Brain microvascular endothelial cell (primary cell): Measurements from ENCODE around the gene VSIG10L2.

Experiments
- DNase-seq: peaks from one replicate; pipeline ENCODE4 v3.0.0-alpha.2; 2020
- H3K27ac ChIP-seq: fragments of 250-450 bp; sonication (Bioruptor Pico); 2 replicates; pipeline ENCODE4 v1.5.1; 2020; ENCODE audit warnings: mild to moderate bottlenecking, moderate library complexity
- H3K27me3 ChIP-seq: fragments of 250-450 bp; sonication (Bioruptor Pico); replicated peaks from 2 replicates; pipeline ENCODE4 v1.5.1; 2020; ENCODE audit warnings: mild to moderate bottlenecking
- H3K36me3 ChIP-seq: fragments of 250-450 bp; sonication (Bioruptor Pico); replicated peaks from 2 replicates; pipeline ENCODE4 v1.5.1; 2020; ENCODE audit warnings: mild to moderate bottlenecking
- H3K4me3 ChIP-seq: 2 replicates; pipeline ENCODE4 v1.5.1; 2011; ENCODE audit warnings: low read depth, mild to moderate bottlenecking, control low read depth, low read length, moderate library complexity
- in situ Hi-C: cut with HindIII; loops from 2 replicates; pipeline ENCODE4 v1.10.0; 2017; ENCODE audit warnings: low sequenced_read_pairs, low pct_ligation_motif_present
- TF ChIP-seq, protein P1 (sequence below): IDR thresholded peaks from 2 replicates; pipeline ENCODE4 v1.5.1; 2011; ENCODE audit warnings: low read depth, mild to moderate bottlenecking, moderate library complexity, low read length, control low read depth, inconsistent platforms; ENCODE audit errors: missing control alignments

Gene VSIG10L2

DNA sequence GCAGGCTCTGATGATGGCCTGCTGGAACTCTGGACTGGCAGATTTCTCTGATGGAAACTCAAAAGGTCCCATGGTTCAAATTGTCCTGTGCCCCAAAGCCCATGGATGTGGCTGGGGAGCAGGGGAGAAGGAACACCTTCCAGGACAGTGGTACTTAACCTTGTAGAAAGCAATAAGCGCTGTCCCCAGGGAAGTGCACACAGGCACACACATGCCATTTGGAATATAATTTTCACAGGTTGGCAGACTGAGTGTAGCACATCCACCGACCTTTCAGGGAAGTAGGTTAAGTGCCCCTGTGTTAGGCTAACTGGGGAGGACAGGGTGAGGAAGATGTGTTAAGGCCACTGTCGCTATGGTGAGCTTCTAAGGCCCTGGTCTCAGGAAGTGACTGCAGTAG lies 23.7 kb upstream of the VSIG10L2 start:
- Histone ChIP-seq H3K27ac (no peak overlapping the region), H3K4me3 (no peak overlapping the region), H3K27me3 (no peaks in the 10 kb centered on the region), H3K36me3 (no peaks in the 10 kb centered on the region)
- TF ChIP-seq, protein P1, sequence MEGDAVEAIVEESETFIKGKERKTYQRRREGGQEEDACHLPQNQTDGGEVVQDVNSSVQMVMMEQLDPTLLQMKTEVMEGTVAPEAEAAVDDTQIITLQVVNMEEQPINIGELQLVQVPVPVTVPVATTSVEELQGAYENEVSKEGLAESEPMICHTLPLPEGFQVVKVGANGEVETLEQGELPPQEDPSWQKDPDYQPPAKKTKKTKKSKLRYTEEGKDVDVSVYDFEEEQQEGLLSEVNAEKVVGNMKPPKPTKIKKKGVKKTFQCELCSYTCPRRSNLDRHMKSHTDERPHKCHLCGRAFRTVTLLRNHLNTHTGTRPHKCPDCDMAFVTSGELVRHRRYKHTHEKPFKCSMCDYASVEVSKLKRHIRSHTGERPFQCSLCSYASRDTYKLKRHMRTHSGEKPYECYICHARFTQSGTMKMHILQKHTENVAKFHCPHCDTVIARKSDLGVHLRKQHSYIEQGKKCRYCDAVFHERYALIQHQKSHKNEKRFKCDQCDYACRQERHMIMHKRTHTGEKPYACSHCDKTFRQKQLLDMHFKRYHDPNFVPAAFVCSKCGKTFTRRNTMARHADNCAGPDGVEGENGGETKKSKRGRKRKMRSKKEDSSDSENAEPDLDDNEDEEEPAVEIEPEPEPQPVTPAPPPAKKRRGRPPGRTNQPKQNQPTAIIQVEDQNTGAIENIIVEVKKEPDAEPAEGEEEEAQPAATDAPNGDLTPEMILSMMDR: no peak
- DNase-seq: no peak
- in situ Hi-C loops: no loop called here

DNA sequence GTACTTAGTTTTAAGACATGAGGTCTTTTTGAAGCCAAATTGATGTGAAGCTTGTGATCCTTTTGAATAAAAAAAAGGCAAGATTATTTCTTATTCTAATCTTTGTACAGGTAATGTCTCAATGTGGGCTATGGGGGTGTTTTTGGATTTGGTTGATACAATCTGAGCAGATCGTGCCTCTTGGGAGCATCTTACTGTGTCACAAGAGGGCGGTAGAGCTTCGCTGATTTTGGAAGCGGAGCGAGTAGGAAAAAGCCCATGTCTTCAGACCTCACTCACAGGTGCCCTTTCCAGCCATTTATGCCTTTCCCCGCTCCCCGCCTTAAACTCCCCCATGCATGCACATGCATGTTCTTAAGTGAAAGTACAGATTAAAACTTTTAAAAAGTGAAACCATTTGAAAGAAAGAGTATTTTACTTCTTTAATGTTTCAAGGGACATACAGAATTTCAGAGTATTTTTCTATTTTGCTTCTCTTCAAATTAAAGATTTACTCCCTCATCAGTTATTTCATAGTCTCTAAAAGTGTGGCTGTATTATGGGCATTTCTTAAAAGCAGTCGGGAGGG lies 22.7 kb upstream of the VSIG10L2 start:
- Histone ChIP-seq H3K36me3 (no peaks in the 10 kb centered on the region), H3K27me3 (peaks cover 2% of the 10 kb centered on the region), H3K27ac (no peak overlapping the region), H3K4me3 (no peak overlapping the region)
- peak; percentile 62 for DNase-seq
- in situ Hi-C loops: no loop called here
- TF ChIP-seq, protein P1: peak; percentile 91

DNA sequence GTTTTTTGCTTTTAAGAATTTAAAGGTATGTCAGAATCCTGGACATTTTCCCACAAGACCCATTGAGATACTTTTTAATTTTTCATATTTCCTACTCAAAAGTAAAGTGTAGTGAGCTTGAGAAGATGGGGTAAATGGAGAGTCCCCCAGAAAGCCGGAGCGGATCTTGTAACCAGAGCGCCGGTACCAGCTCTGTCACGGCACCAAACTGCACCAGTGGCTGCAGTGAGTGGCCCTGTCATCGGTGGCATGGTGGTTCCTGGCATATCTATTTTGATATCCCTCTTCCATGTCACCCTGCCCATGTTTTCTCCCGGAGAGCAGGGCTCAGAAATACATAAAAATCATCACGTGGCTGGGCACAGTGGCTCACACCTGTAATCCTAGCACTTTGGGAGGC lies 22.2 kb upstream of the VSIG10L2 start:
- no peaks in the 10 kb centered on the region for H3K36me3 ChIP-seq
- H3K27ac ChIP-seq: no peak overlapping the region
- H3K27me3 ChIP-seq: peaks cover 2% of the 10 kb centered on the region
- no peak for DNase-seq
- in situ Hi-C loops: no loop called here
- no peak overlapping the region for H3K4me3 ChIP-seq
- TF ChIP-seq, protein P1: no peak

DNA sequence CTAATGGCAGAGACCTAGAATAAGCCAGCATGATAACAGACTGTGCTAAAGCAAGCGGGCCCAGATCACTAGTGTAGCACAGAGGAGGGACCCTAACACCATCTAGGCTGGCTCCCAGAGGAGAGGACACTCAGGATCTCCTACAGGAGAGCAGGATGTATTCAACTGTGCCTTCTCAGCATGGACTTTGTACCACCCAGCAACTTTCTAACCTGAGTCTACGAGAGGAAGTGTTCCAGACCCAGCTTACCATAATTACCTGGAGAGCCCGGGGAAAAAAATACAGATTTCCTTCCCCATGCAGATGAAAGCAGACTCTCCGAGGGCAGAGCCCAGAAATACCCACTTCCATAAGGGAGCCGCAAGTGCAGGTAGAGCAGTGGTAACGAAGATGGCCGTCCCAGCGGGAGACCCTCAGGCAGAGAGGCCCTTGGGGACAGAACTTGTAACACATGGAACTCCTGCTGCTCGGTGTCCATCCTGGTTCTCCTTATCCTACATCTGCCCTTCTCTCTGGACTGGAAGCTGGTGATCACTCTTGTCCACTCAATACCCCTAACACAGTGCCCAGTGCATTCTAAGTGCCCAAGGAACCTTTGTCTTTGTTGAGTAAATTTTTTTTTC lies 21.3 kb upstream of the VSIG10L2 start:
- peaks cover 2% of the 10 kb centered on the region for H3K27me3 ChIP-seq
- H3K4me3 ChIP-seq: no peak overlapping the region
- TF ChIP-seq, protein P1: no peak
- in situ Hi-C loops: loop anchor here (25.0 kb wide), 1 partner anchor 263 kb away; no protein-coding TSS in a partner anchor
- no peak for DNase-seq
- no peak overlapping the region for H3K27ac ChIP-seq
- H3K36me3 ChIP-seq: no peaks in the 10 kb centered on the region

DNA sequence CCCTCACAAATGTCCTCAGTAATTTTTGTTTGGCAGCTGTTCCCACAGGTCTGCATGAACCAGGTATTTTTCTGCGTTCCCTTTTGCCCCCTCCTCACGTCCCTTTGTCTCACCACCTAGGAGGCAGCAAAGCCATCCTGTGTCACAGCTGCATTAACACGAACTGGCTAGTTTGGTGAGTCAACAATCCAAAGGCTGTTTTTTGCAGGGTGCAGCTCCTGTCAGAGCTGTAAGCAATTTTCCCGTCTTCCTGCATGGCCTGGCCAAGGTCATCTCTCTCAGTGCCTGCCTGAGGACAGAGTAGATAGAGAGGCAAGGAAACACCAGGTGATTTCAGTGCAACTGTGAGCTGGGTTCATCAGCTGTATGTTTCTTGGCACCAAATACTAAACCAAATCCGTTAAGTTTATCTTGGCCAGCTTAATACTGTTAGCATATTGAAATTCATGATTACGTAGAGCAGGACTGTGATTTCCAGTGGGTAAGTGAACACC lies 20.6 kb upstream of the VSIG10L2 start:
- DNase-seq: no peak

More for the DNA sequence above, 20.6 kb upstream of the VSIG10L2 start:
- in situ Hi-C loops: loop anchor here (25.0 kb wide), 1 partner anchor 262 kb away; no protein-coding TSS in a partner anchor
- TF ChIP-seq, protein P1: no peak
- Histone ChIP-seq H3K4me3 (no peak overlapping the region), H3K27me3 (peaks cover 2% of the 10 kb centered on the region), H3K36me3 (no peaks in the 10 kb centered on the region), H3K27ac (no peak overlapping the region)
